GM21390 (cell line): Measurements from ENCODE around the gene USP24.
A peak's percentile ranks its signal among the peaks of the same experiment; 100 is the strongest.
"Not testable (repeated sequence)": the region's sequence is repeated elsewhere in the genome, so short reads cannot be mapped to it uniquely, and the experiment has no call there.

Source experiments
- ATAC-seq: cut with Tn5 transposase; IDR thresholded peaks from one replicate; pipeline ENCODE4 v1.9.1; 2021; ENCODE audit not compliant: unreplicated experiment

USP24 gene

DNA sequence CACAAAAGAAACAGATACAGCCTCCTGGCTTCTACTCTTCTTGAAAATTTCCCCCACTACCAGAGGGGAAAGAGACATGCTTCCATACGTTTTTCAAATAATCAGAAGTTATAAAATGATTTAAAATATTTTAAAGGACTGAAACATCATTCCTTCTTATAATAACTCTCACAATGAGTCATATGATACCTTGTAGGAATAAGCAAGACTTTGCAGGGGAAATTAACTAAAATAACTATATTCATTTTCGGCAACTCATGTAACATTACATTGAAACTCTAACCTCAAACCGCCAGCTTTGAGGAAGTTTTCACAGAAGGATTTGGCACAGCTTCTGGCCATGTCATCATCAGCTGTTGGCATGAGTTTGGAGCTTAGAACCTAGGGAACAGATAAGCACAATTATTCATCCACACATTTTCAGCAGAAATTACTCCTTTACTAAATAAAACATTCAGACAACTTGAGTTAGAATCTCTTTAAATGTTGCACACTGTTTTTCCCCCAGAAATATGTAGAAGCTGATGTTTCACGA is 85.9 kb downstream of the USP24 start:
- ATAC-seq: no peak

DNA sequence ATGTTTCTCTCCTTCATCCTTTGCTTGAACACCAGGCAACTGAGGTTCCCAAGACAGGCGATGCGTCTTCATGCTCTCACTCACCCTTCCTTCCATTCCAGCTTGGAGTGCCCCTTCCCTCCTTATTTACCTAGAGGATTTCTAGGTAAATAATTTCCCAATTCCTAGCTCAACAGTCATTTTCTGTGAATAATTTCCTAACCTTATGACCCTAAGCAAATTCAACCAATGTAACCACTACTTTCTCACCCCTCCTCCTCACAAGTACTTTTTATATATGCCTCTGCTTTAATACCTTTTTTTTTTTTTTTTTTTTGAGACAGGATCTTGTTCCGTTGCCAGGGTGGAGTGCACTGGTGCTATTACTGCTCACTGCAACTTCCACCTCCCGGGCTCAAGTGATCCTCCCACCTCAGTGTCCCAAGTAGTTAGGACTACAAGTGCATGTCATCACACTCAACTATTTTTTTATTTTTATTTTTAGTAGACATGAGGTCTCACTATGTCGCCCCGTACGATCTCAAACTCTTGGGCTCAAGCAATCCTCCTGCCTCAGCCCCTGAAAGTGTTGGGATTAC is 86.7 kb downstream of the USP24 start:
- no peak for ATAC-seq

DNA sequence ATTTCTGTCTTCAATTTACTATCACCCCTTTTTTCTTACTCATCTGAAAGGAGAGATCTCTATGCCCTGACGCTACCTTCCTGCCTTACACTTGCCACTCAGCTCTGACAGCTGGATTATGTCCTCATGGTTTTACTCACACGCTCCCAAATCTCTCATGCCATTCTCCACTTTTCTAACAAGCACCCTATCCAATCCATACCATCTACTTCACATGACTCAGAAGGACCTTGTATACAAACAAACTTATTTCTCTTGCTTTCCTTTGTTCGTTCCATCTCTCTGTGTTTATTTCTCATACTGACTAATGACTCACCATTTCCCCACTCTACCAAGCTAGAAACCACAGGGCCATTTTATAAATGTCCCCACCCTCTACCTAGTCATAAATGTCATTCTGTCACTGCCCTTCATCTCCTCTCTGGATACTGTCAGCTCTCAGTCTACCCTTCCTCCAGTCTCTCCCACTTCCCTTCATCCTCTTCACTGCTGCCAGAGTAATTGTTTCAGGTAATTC is 87.3 kb downstream of the USP24 start:
- ATAC-seq: peak; percentile 61

DNA sequence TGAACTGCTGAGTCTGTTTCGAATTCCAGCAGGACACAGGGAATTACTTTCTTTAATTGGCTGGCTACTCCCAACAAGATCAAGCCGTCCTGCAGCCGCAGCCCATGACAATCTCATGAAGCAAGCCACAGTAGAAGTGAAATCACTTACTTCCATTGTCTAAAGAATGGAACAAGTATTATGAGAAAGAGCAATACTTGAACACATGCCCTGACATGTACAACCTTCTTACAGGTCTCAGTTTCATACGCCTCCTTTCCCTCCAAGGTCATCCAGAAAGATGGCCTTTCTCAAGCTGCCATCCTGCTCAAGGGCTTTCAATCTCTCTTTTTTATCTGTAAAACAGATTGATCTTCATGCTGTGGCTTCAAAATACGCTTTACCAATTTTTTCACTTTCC is 90.7 kb downstream of the USP24 start:
- ATAC-seq: no peak

DNA sequence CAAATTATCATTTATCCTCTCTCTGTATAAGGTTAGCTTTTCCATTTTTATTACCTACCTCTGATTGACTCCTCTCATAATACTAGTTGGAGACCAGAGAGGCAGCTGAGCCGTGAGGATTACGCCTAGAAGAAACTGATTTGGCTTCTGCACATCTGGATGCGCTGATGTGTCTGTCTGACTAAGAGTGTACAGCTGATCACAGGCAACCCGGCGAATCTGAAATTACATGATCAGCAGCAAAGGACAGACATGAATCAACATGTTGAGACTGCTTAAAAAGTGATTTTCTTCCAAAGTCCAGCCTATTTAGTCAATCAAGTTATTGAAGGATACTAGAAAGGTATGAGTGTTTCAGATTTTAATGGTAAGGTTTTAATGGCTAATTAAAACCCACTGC is 94.6 kb downstream of the USP24 start:
- ATAC-seq: no peak

DNA sequence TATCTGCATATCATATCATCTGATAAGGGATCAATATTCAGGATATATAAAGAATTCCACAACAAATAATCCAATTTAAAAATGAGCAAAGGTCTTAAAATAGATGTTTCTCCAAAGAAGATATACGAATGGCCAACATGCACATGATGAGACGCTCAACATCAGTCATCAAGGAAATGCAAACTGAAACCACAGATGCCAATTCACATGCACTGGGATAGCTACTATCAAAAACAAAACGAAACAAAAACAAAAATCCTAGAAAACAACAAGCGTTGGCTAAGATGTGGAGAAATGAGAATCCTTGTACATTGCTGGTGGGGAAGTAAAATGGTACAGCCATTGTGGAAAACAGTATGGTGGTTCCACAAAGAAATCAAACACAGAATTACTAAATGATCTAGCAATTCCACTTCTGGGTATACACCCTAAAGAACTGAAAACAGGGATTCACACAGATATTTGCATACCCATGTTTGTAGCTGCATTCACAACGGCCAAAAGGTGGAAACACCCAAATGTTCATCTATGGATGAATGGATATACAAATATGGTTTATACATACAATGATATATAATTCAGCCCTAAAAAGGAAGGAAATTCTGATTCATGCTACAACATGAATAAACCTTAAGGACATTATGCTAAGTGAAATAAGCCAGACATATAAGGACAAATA is 96.4 kb downstream of the USP24 start:
- ATAC-seq: no peak

DNA sequence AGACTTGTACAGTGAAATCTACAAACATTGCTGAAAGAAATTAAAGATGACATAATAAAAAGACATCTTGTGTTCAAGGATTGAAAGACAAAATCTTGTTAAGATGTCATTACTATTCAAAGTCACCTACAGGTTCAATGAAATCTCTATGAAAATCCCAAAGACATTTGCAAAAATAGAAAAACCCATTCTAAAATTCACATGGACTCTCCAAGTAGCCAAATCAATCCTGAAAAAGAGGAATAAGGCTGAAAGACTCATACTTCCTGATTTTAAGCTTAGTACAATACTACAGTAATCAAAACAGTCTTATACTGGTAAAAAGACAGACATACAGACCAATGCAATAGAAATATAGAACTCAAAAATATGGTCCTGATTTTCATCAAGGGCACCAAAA is 97.2 kb downstream of the USP24 start:
- ATAC-seq: no peak

DNA sequence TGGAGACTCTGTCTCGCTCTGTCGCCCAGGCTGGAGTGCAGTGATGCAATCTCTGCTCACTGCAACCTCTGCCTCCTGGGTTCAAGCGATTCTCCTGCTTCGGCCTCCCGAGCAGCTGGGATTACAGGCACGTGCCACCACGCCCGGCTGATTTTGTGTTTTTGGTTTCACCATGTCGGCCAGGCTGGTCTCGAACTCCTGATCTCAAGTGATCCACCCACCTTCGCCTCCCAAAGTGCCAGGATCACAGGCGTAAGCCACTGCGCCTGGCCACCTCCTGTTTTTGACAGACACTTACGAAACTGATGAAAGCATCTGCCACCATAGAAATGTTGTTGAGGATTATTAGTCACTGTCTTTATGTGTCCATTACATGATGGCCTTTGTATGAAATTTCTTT is 106.2 kb downstream of the USP24 start:
- ATAC-seq: not testable (repeated sequence)

DNA sequence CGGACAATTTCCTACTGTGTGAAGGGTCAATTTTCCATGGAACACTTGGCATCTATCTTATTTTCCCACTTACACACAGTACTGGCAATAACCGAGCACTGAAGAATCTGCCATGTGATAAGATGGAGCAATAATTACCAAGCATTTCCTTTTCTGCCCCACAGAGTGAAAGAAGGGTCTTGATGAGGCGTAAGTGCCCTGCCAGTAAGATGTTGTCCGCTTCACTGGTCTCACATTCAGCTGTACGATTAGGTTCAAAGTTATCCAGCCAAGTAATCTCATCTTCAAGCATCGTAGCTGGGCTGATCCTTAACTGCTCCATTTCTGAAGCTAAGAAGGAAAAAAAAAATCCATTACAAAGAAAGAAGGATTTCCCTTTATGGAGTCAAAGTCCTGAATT is 108.1 kb downstream of the USP24 start:
- no peak for ATAC-seq

DNA sequence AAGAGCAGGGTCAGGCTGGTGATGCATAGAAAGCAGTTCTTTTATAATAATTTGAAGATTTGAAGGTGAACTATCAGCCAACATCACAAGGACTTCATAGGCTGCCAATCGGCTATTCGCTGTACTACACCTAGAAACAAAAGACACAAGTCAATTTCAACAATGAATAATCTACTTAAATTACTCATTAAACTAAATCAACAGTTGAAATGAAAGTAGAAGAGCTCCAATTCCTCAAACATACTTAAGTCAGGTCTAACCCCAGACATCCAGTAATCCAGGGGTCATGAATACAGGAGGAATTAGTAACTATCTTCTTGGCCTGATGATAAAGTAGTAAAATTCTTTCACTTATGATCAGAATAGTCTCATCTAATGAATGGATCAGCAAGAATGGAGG is 111.3 kb downstream of the USP24 start:
- ATAC-seq: no peak

DNA sequence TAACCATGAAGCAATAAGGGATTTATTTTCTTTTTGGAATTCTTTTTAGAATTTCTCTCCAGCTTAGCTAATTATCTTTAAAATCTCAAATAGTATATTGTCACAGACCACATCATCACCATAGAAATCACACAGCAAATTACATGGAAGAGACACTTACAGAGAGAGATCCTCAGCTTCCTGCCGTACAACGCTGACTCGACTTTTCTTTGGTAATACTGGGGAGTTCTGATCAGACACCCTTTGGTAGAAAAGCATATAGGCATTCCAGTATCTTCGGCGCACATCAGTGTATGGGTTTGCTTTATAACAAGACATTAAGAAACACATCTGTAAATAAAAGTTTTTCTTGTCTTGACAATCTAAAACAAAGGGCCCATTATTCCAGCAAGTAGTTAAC is 120.1 kb downstream of the USP24 start:
- no peak for ATAC-seq

DNA sequence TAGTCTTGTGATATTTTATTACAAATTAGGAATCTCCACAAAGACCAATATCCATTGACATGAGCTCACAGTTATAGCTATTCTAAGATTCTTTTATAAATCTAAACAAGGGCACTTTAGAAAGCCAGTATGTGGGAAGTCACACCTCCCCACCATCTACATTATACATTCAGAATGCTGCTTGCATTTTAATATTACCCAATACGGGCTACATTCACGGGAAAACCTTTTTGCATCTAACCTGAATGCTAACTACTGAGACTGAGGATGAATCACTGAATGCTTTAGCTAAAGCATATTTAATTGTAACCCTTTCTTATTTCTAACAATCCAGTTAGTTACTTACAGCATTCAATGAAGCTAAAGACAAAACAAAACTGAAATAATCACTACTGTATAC is 122.7 kb downstream of the USP24 start:
- no peak for ATAC-seq

DNA sequence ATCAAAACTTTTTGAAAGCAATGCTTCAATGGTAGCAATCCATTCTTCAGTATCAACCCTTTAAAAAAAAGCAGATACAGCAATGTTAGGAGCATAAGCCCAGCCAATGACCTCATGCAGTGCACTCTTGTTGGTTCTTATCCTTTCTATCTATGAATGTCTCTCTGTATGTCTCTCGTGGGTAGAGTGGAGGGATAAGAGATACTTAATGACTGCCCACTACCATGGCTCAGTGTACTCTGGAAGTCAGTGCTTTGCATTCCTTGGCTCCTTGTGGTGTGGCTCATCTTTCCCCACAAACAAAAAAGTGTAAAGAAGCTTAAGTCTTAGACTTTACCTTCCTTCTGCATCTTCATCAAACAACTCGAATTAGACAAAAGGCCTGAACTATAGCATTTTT is 125.5 kb downstream of the USP24 start:
- no peak for ATAC-seq

DNA sequence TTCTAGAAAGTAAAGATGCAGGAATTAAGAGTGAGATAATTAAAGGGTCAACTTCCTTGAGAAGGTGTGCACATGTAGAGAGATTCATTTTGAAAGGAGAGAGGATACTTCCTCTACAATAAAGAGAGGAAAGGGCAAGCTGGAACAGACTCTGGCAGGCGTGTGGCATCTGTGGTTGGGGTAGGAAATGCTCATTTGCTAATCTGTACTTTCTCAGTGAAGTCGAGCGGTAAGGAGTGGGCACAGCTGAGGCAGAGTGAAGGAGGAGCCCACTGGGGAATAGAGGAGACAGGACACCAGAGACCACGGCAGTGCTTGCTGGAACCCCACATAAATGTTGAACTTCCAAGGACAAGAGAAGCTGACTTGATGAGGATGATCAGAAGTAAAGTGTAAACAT is 126.8 kb downstream of the USP24 start:
- ATAC-seq: no peak

DNA sequence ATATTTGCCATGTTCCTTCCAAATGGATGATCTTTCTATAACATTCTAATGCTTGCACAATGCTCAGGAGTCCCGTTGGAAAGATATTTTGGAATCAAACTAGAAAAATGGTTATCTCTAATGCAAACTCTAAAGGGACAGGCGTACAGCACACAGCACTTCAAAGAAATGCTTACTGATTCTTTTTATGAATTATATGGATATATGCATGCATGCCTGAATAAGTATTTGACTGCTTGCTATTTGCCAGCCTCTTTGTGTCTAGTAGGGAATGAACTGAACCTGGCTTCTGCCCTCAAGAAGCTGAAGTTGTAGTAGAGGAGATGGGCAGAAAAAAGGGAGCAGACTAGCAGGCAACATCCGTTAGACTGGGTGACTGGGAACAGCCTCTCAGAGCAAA is 127.7 kb downstream of the USP24 start:
- no peak for ATAC-seq

DNA sequence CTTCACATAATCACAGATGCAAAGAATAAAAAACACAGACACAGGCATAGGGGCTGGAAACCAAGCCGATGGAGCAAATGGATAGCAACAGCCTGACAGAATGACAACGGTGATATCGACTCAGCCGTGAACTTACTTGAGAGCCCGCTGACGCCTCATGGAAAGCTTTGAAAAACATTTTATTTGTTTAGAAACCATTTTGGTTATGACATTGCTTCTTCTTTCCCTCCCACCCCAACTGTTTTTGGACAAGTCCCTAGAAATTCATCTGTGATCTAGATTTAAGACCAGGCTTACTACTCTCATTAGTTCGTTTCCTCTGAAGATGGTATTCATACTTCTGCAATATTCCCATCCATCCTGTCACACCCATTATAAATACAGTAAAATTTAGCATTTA is 130.9 kb downstream of the USP24 start:
- ATAC-seq: no peak

DNA sequence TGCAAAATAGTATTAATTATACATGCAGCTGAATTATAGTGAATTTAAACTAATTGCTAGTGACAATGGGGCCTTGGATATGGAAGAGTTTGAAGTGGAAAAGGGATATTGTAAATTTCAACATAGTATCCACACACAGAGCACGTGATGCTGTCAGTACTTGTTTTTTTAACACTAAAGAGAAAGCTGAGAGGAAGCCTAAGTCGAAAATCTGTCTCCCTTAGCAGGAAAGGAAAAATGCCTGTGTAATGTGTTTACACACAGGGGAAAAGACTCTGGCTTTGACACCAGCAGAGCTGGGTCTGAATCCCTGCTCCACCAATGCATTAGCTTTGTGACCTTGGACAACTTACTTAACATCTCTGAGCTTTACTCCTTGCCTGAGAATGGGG is 133.3 kb downstream of the USP24 start:
- no peak for ATAC-seq

DNA sequence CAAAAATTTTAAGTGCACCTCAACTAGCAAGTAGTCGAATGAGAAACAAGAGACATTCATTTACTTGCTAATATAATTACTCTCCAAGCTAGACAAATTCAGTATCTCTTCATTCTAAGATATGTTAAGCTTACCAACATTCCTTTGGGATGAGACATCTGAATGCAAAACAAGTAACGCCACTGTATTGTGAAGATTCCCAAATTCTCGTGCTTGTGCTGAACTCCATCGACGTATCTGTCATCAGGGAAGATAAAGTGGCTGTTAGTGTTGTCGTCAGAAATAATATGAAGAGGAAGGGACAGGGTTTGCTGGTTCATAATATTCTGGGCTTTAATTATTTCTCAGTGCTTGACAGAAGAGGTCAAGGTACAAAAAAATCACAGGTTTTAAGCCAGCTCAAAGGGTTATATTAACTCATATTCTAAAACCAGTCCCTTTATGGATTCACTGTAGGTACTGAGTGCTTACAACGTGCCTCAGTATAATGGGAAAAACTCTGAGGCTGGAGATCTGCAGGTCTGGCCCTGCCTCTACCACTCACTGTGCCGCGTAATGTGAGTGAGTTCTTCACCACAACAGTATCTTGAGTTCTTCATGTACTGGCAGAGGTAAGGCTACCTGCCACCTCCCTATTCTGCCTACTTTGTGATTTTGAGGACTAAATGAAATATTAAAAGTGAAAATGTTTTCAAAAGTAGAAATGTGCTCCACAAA is 133.8 kb downstream of the USP24 start:
- no peak for ATAC-seq

DNA sequence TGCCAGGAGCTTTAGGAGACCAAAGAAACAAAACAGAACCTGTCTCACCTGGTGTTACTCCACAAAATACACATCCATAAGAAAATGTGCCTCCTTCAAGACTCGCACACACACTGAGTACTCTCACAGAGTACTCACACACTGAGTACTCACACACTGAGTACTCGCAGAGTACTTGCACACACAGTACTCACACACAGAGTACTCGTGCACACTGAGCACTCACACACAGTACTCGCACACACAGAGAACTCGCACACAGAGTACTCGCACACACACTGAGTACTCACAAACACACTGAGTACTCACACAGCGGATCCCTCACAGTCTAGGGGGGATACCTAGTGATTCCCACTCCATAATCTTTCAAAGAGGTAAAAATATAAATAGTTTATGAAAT is 135.5 kb downstream of the USP24 start:
- ATAC-seq: no peak

DNA sequence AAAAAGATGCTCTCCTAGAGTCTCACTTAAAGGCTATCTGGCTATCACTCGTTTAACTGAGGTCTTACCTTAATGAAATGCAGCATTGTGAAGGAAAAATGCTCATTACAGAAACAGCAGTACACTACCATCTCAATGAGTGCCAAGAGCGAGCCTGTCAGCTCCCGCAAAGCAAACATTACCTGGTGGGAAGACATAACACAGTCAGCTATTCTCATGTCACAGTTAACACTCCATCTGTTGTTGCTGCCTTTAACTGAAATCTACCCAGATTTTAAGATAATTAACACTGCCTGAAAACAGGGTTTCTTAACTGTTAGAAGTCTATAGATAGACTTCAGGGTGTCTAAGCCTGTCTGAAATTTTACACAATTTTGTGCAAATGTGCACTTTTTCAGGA is 136.7 kb downstream of the USP24 start:
- ATAC-seq: no peak

DNA sequence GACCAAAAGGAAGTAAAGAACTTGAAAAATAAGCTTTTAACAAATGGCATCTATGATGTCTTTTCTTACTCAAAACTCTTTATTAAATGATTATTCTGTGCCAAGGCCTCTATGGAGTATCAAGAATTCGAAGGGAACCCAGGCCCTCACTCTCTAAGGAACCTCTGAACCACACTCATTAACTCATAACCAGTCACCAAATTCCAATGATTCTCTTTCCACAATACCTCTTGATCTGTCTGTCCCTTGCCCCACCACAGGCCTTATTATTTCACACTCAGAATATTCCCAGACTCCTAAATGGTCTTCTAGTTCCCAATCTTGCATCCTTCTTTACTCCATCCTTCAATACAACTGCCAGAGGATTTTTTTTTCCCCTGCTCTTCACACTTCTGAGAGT is 138.8 kb downstream of the USP24 start:
- no peak for ATAC-seq

DNA sequence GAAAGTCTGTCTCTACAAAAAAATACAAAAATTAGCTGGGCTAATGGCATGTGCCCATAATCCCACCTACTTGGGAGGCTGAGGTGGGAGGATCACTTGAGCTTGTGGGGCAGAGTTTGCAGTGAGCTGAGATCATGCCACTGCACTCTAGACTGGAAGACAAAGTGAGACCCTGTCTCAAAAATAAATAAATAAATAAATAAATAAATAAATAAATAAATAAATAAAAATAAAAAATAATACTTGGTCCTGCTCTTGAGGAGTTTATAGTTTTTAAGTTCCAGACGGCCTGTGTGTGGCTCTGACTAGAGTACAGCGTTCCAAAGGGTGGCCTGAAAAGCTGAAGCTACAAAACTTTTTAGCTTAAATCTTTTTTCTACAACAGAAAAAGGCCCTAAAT is 140.7 kb downstream of the USP24 start:
- ATAC-seq: no peak
